WTC11 (cell line): ENCODE results near the gene GABRG3. TPM values are rescaled to one million over a fixed set of nuclear protein-coding genes. Genes with fewer than 3 reads are reported as not detected.

Experiments
- ATAC-seq: fragments of 200-7000 bp; cut with Tn5 transposase; 2 replicates; pipeline ENCODE4 v1.10.0; 2021; ENCODE audit warnings: mild to moderate bottlenecking, moderate library complexity
- CTCF ChIA-PET: fragments of 300-600 bp; sonication (Branson Sonifier 250); formaldehyde crosslinking; loops from one replicate; lab custom pipeline; 2021; ENCODE audit warnings: antibody characterized with exemption; lab: Charles Lee
- POLR2A ChIA-PET: fragments of 350-600 bp; sonication (Branson Sonifier 250); formaldehyde crosslinking; loops from one replicate; lab custom pipeline; 2021; ENCODE audit warnings: antibody characterized with exemption; lab: Charles Lee
- DNase-seq: peaks from one replicate; pipeline ENCODE4 v3.0.0; 2021; ENCODE audit warnings: low spot score
- H3K27ac Mint-ChIP-seq: 2 replicates; pipeline ENCODE4 v1.8.0; 2021; ENCODE audit warnings: mixed read lengths
- H3K27me3 Mint-ChIP-seq: 2 replicates; pipeline ENCODE4 v1.8.0; 2021; ENCODE audit warnings: low read depth, mild to moderate bottlenecking, moderate library complexity, mixed read lengths
- H3K36me3 Mint-ChIP-seq: 2 replicates; pipeline ENCODE4 v1.8.0; 2021; ENCODE audit warnings: mixed read lengths
- H3K4me1 Mint-ChIP-seq: 2 replicates; pipeline ENCODE4 v1.8.0; 2022; ENCODE audit warnings: mixed read lengths
- H3K4me3 Mint-ChIP-seq: 2 replicates; pipeline ENCODE4 v1.8.0; 2021; ENCODE audit warnings: mild to moderate bottlenecking, moderate library complexity, mixed read lengths
- H3K9me3 Mint-ChIP-seq: 2 replicates; pipeline ENCODE4 v1.8.0; 2021; ENCODE audit warnings: mixed read lengths
- ATF3 ChIP-seq: sonication (generic); formaldehyde crosslinking; conservative IDR thresholded peaks from 2 replicates; pipeline ENCODE4 v1.8.1; 2022; ENCODE audit warnings: mild to moderate bottlenecking, missing genetic modification reagents
- CDX4 ChIP-seq: fragments of 250-450 bp; sonication (Bioruptor Pico); IDR thresholded peaks from 2 replicates; pipeline ENCODE4 v1.9.0; 2021; ENCODE audit warnings: moderate library complexity, mild to moderate bottlenecking, inconsistent platforms, borderline replicate concordance
- E2F1 ChIP-seq: sonication (generic); formaldehyde crosslinking; IDR thresholded peaks from 2 replicates; pipeline ENCODE4 v1.8.0; 2022; ENCODE audit warnings: mild to moderate bottlenecking, missing genetic modification reagents
- FOXP1 ChIP-seq: sonication (generic); formaldehyde crosslinking; IDR thresholded peaks from 2 replicates; pipeline ENCODE4 v1.8.0; 2022; ENCODE audit warnings: missing genetic modification reagents, mild to moderate bottlenecking, moderate library complexity, borderline replicate concordance
- HMGXB4 ChIP-seq: sonication (generic); formaldehyde crosslinking; IDR thresholded peaks from 2 replicates; pipeline ENCODE4 v1.8.1; 2023; ENCODE audit warnings: mild to moderate bottlenecking, moderate library complexity, missing genetic modification reagents
- IRF2 ChIP-seq: sonication (generic); formaldehyde crosslinking; IDR thresholded peaks from 2 replicates; pipeline ENCODE4 v1.8.0; 2022; ENCODE audit warnings: low read depth, missing genetic modification reagents, borderline replicate concordance
- JAZF1 ChIP-seq: fragments of 250-450 bp; sonication (Bioruptor Pico); IDR thresholded peaks from 2 replicates; pipeline ENCODE4 v1.9.0; 2021; ENCODE audit warnings: moderate library complexity, mild to moderate bottlenecking, inconsistent platforms
- MLX ChIP-seq: sonication (generic); formaldehyde crosslinking; IDR thresholded peaks from 2 replicates; pipeline ENCODE4 v1.8.1; 2023; ENCODE audit warnings: mild to moderate bottlenecking, missing genetic modification reagents, moderate library complexity
- PRDM15 ChIP-seq: sonication (generic); formaldehyde crosslinking; IDR thresholded peaks from 2 replicates; pipeline ENCODE4 v1.8.0; 2022; ENCODE audit warnings: missing genetic modification reagents
- RORB ChIP-seq: fragments of 250-450 bp; sonication (Bioruptor Pico); IDR thresholded peaks from 2 replicates; pipeline ENCODE4 v1.9.0; 2021; ENCODE audit warnings: mild to moderate bottlenecking
- SOX15 ChIP-seq: fragments of 250-450 bp; sonication (Bioruptor Pico); IDR thresholded peaks from 2 replicates; pipeline ENCODE4 v1.9.0; 2021; ENCODE audit warnings: mild to moderate bottlenecking
- TCF7 ChIP-seq: sonication (generic); formaldehyde crosslinking; IDR thresholded peaks from 2 replicates; pipeline ENCODE4 v1.8.0; 2022; ENCODE audit warnings: mild to moderate bottlenecking, low read depth, missing genetic modification reagents, moderate library complexity
- USF1 ChIP-seq: sonication (generic); formaldehyde crosslinking; IDR thresholded peaks from 2 replicates; pipeline ENCODE4 v1.8.0; 2022; ENCODE audit warnings: mild to moderate bottlenecking, missing genetic modification reagents
- ZNF121 ChIP-seq: sonication (generic); formaldehyde crosslinking; IDR thresholded peaks from 2 replicates; pipeline ENCODE4 v1.8.0; 2023; ENCODE audit warnings: missing genetic modification reagents
- ZNF232 ChIP-seq: sonication (generic); formaldehyde crosslinking; IDR thresholded peaks from 2 replicates; pipeline ENCODE4 v1.8.0; 2022; ENCODE audit warnings: mild to moderate bottlenecking, missing genetic modification reagents
- ZNF671 ChIP-seq: fragments of 250-450 bp; sonication (Bioruptor Pico); IDR thresholded peaks from 2 replicates; pipeline ENCODE4 v1.8.0; 2021; ENCODE audit warnings: mild to moderate bottlenecking
- total RNA-seq: library from RNA; stranded (reverse); gene quantifications from 3 replicates; pipeline ENCODE4 v1.2.3, GENCODE V29; 2021

Gene GABRG3
- total RNA-seq, 1 experiment from 2014 or later = 0.72 TPM

- Mint-ChIP-seq H3K4me1 (peaks cover 24% of the 10 kb centered on the region), H3K4me3 (no peak overlapping the region), H3K36me3 (no peaks in the 10 kb centered on the region), H3K9me3 (no peaks in the 10 kb centered on the region), H3K27me3 (no peaks in the 10 kb centered on the region), H3K27ac (no peak overlapping the region)
- ChIA-PET CTCF (interaction anchor here (1.2 to 1.4 kb wide), 2 partner anchors 51 to 134 kb away, joined by 3 to 4 read pairs; no protein-coding TSS in a partner anchor), POLR2A (no interaction called here)
- TF ChIP-seq ZNF121 (CRISPR knock-in tag) = no peak
- no peak for TF ChIP-seq ZNF671
- TF ChIP-seq SOX15 (CRISPR knock-in tag) = no peak
- ATAC-seq = no peak
- DNase-seq = no peak
Observed at GRCh38 chr15:27025481-27025966, 54.5 kb downstream of the GABRG3 start.

GRCh38 chr15:27027229-27027628 is 56.2 kb downstream of the GABRG3 start:
- TF ChIP-seq E2F1 (CRISPR knock-in tag) (no peak), HMGXB4 (CRISPR knock-in tag) (no peak), TCF7 (CRISPR knock-in tag) (no peak), IRF2 (CRISPR knock-in tag) (no peak), RORB (CRISPR knock-in tag) (no peak)
- Mint-ChIP-seq H3K36me3 (no peaks in the 10 kb centered on the region), H3K4me1 (peaks cover 24% of the 10 kb centered on the region), H3K4me3 (no peak overlapping the region), H3K9me3 (no peaks in the 10 kb centered on the region), H3K27me3 (no peaks in the 10 kb centered on the region), H3K27ac (no peak overlapping the region)
- CTCF ChIA-PET = interaction anchor here (0.6 to 1.6 kb wide), 9 partner anchors 9 to 342 kb away, joined by 3 to 11 read pairs (median 3); no protein-coding TSS in a partner anchor
- ATAC-seq = peak; percentile 52
- POLR2A ChIA-PET = interaction anchor here (0.5 kb wide), 1 partner anchor 1258 kb away, joined by 4 read pairs; no protein-coding TSS in a partner anchor
- DNase-seq = no peak

- Mint-ChIP-seq H3K36me3 (no peaks in the 10 kb centered on the region), H3K4me1 (peaks cover 24% of the 10 kb centered on the region), H3K9me3 (no peaks in the 10 kb centered on the region), H3K4me3 (no peak overlapping the region), H3K27me3 (no peaks in the 10 kb centered on the region), H3K27ac (no peak overlapping the region)
- DNase-seq (no peak), ATAC-seq (no peak)
- ChIA-PET POLR2A (no interaction called here), CTCF (interaction anchor here (0.6 to 2.4 kb wide), 7 partner anchors 54 to 330 kb away, joined by 3 to 10 read pairs (median 4); no protein-coding TSS in a partner anchor)
- TF ChIP-seq FOXP1 (CRISPR knock-in tag) (no peak), ZNF232 (CRISPR knock-in tag) (no peak), CDX4 (CRISPR knock-in tag) (no peak), PRDM15 (CRISPR knock-in tag) (no peak), SOX15 (CRISPR knock-in tag) (no peak), ATF3 (CRISPR knock-in tag) (no peak), USF1 (CRISPR knock-in tag) (no peak), MLX (CRISPR knock-in tag) (no peak), JAZF1 (CRISPR knock-in tag) (no peak), HMGXB4 (CRISPR knock-in tag) (no peak)
Observed at GRCh38 chr15:27028858-27029477, 58.0 kb downstream of the GABRG3 start.
